ENCODE data around the gene SLC43A3. TPM values are rescaled to one million over a fixed set of nuclear protein-coding genes. Genes with fewer than 3 reads are reported as not detected.

Gene SLC43A3
- total RNA-seq, 1 donor, result 74.3 TPM

GRCh38 chr11:57376095-57377090, 50.5 kb downstream of the SLC43A3 start:
- no peak for DNase-seq (ENCODE audit: low read depth)
- no peak for TF ChIP-seq CTCF (IDR thresholded peaks at IDR 0.05; ENCODE audit: insufficient read depth, low read length)
- H3K4me3 ChIP-seq (ENCODE audit: low read depth, low read length), result no peak overlapping the region

GRCh38 chr11:57375490-57375889, 51.4 kb downstream of the SLC43A3 start:
- DNase-seq (ENCODE audit: low read depth), result no peak
- H3K4me3 ChIP-seq (ENCODE audit: low read depth, low read length), result no peak overlapping the region
- no peak for TF ChIP-seq CTCF (IDR thresholded peaks at IDR 0.05; ENCODE audit: insufficient read depth, low read length)

GRCh38 chr11:57374966-57375365, 52.0 kb downstream of the SLC43A3 start:
- DNase-seq (ENCODE audit: low read depth), result no peak
- no peak for TF ChIP-seq CTCF (IDR thresholded peaks at IDR 0.05; ENCODE audit: insufficient read depth, low read length)
- no peak overlapping the region for H3K4me3 ChIP-seq (ENCODE audit: low read depth, low read length)

GRCh38 chr11:57373146-57373545, 53.8 kb downstream of the SLC43A3 start:
- no peak overlapping the region for H3K4me3 ChIP-seq (ENCODE audit: low read depth, low read length)
- no peak for TF ChIP-seq CTCF (IDR thresholded peaks at IDR 0.05; ENCODE audit: insufficient read depth, low read length)
- DNase-seq (ENCODE audit: low read depth), result peak; percentile 10

- TF ChIP-seq CTCF (IDR thresholded peaks at IDR 0.05; ENCODE audit: insufficient read depth, low read length), result no peak
- H3K4me3 ChIP-seq (ENCODE audit: low read depth, low read length), result no peak overlapping the region
Measured at GRCh38 chr11:57370941-57371340, 56.0 kb downstream of the SLC43A3 start.

GRCh38 chr11:57370251-57370650, 56.7 kb downstream of the SLC43A3 start:
- peak; percentile 61 for DNase-seq (ENCODE audit: low read depth)
- no peak for TF ChIP-seq CTCF (IDR thresholded peaks at IDR 0.05; ENCODE audit: insufficient read depth, low read length)
- H3K4me3 ChIP-seq (ENCODE audit: low read depth, low read length), result no peak overlapping the region

More at GRCh38 chr11:57370941-57371340, 56.0 kb downstream of the SLC43A3 start:
- DNase-seq (ENCODE audit: low read depth), result no peak
